GM18867 (cell line): ENCODE measurements around the gene RBP5.

Source experiments
- ATAC-seq: cut with Tn5 transposase; IDR thresholded peaks from one replicate; pipeline ENCODE4 v1.9.1; 2021; ENCODE audit warnings: mild to moderate bottlenecking, moderate library complexity; ENCODE audit not compliant: unreplicated experiment

The RBP5 gene

DNA sequence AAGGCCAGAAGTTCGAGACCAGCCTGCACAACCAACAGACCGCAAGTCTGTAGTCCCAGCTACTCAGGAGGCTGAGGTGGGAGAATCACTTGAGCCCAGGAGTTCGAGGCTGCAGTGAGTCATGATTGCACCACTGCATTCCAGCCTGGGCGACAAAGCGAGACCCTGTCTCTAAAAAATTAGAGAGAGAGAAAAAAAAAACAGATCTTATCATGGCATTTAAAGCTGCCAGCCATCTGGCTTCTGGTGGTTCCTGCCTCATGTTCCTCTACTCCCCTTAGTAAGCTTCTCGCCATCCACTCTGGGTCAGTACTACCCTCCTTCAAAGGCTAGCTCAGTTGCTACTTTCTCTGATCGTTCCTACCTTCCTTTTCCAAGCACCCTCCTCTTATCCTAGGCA is 17.5 kb upstream of the RBP5 start:
- no peak for ATAC-seq

DNA sequence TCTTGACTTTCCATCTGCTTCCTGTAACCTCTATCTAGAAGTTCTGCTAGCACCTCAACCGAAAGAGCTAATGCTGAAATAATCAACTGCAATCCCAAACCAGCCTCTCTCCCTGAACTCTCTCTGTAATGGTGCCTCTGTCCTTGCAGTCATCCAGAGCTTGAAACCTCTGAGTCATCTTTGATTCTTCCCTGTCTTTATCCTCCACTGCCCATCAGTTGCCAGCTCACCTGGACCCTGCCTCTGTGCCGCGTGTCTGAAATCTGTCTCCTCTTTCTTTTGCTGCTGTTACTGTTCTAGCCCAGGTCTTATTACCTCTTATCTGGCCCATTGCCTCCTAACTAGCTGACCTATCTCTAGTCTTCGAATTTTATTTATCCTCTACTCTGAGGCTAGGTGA is 17.0 kb upstream of the RBP5 start:
- ATAC-seq = no peak

GRCh38 chr12:7144414-7145120 is 15.9 kb upstream of the RBP5 start:
- ATAC-seq = no peak

DNA sequence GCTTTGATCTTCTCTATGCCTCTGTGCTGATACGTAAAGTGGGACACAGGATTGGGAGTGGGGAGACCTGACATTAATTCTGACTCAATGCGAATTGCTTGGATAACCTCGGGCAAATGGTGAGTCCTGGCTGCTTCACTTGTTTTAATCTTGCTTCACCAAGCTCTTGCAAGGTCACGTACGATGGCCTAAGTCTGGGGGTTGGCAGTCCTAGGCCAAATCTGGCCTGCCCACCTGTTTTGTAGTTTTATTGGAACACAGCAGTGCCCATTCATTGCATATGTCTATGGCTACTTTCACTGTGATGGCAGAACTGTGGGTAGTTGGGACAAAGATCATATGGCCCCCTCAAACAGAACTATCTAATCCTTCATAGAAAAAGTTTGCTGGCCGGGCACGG is 14.9 kb upstream of the RBP5 start:
- no peak for ATAC-seq

- ATAC-seq = no peak
Observed at GRCh38 chr12:7142809-7143465, 14.2 kb upstream of the RBP5 start.

DNA sequence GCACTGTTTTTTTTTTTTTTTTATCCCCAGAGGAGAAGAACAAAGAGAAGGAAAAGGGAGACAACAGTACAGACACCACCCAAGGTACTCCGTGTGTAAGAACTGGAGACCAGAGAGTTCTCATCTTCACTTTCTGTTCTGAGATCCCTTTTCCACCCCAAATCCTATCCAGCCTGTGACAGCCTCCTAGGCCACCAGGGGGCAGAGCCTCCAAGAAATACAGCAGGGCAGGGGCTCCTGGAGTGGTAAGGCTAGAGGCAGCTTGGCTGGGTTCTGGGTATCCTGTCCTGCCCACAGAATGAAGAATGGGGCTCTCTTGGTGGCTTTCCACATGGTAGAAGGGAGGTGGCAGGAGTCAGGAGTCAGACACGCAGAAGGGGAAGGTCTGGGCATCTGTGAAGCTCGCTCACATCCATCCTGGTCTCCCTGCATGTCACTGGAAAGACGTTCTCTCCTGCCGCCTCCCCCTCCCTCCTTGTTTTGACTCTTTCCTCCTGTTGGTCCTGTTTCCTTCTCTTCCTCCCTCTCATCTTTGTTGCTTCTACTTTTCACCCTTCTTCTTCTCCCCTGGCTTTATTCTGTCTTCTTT is 13.5 kb upstream of the RBP5 start:
- ATAC-seq = no peak

DNA sequence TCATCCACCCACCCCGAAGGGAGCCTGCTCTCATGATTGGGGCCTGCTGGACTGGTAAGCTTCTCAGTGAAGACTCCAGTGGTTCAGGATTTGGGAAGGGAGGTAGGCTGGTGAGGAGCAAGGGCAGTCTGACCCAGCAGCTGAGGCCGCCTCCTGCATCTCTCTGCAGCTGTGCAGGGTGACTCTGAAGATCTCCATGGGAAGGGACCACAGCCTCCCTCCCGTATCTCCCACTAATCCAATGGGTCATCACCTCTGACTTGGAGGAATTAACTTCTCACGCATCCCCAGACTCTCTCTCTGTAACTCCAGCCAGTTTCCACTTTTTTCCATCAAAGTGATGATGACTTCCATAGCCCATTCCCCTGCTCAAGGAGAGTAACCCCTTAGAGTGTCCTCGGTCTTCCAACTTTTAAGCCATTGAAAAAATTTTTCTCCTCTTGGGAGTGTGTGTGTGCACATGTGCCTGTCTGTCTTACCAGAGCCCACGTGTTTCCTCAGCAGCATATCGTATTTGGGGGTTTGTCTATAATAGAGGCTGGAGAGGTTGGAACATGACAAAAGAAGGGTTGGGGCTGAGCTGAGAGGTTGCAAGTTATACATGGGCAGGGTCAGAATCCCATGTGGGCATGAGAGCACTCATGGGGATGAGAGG is 12.8 kb upstream of the RBP5 start:
- ATAC-seq = no peak

DNA sequence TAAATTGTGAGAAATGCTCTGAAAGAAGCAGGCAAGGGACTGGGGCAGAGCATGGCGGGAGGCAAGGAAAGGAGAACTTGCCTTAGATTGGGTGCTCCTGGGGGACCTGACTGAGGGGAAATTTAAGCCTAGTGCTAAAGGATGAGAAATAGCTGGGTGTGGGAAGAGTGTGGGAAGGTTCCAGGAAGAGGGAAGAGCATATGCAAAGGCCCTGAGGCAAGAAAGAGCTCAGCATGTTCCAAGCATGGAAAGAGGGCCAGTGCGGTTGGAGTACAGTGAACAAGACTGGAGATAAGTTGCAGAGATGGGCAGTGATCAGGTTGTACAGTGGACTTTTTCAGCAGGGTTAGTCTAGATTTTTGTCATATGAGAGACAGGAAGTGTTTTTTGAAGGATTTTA is 10.5 kb upstream of the RBP5 start:
- no peak for ATAC-seq

DNA sequence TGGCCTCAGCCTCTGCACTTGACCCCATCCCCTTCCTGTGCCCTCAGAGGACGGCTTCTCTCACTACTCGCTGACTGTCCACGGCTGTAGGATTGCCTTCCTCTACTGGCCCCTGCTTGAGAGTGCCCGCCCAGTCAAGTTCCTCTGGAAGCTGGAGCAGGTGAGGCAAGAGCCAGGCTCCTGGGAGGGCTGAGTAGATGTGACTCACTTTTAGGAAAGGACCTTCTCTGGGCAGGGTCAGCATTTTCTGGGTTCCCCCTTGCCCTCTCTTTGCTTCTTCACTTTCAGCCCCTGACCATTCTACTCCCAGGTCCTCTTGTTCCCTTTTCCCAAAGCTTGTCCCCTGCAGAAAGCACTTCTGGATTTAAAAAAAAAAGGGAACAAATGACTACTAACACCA is 9.2 kb upstream of the RBP5 start:
- ATAC-seq = no peak

- no peak for ATAC-seq
Observed at GRCh38 chr12:7136676-7137075, 8.0 kb upstream of the RBP5 start.

GRCh38 chr12:7136071-7136470 is 7.4 kb upstream of the RBP5 start:
- ATAC-seq = no peak

DNA sequence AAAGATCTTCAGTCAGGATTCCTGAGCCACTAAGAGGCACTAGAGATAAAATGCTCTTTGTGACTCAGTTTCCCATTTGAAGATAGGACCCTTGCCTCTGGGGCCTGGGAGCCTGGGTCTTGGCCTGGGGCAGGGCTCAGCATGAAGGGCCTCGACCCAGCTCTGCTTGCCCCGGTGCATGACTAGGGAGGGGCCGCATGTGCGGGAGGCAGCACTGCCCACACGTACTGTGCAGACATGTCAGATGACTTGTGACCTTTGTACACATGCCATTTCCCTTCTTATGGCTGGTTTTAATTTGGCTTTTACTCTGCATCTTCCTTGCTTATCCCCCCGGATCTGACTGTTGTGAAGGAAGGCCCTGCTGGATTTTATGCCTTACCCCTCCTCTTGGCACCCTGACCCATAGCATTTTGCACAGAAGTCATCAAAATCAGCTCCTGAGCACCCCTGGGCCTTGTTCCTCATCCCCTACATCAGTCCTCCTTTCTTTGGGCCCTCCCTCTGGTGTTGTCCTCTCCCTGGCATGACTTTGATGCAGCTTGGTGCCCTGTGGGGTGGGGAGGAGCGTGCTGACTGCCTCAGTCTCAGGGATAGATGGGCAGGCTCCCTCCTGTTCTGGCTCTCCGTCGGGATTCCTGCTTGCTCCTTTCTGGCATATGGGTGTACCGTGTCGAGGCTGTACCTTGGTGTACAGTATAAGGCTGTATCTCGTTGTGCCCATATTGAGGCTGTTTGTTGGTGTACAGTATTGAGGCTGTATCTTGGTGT is 5.9 kb upstream of the RBP5 start:
- ATAC-seq = no peak

DNA sequence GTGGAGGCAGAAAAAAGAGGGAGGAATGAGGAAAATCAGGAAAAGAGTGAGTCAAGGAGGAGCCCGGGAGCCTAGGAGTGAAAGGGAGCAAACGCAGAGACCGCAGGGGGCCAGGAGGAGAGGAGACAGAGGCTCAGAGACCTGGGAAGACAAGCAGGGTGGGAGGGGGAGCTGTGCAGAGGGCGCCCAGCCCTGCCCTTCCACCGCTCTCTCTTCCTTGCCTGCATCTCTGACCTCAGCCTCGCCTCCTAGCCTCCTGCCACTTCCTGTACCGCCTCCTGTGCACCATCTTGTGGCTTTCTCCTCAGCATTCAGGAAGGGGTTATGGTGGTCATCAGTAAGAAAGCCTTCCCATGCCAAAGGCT is 2.8 kb upstream of the RBP5 start:
- no peak for ATAC-seq

GRCh38 chr12:7130701-7131501 is 2.2 kb upstream of the RBP5 start:
- ATAC-seq = peak; percentile 59

DNA sequence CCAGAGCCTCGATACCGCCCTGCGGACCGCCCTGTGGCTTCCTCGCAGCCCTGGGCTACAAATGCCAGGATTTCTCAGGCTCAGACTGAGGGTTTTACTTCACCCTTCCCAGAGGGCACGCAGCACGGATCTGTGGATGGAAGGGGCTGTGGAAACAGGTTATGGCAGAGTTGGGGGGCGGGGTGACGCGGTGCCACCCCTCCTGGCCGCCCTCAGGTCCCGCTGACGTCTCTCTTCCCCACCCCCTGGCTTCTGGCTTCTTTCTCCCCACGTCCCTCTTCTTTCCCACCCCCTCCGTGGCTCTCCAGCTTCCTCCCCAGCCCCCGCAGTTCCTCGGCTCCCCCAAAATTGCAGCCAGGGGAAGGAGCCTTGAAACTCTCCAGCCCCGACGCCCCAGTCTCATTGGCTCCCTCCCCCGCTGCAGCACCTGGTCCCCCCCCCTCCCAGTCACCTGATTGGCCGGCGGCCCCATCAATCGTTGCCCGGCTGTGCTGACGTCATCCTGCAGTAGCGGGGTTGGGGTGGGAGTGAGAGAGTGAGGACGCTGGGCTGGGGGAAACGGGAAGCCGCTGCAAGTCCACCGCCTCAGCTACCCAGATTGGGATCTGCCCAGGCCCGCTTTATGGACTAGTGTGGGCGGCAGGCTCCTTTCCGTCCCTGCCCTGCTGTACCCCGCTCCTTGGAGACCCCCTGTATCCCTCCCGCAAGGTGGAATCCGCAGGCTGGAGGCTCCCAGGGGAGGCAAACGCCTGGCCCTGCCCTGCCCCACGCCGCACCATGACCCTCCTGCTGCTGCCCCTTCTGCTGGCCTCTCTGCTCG is 1.4 kb upstream of the RBP5 start, which contains the start of gene CLSTN3:
CLSTN3 (plus strand) TSS at position 500 of the 820 bp plus-strand sequence; CDS start at position 778, 278 bp downstream.
- ATAC-seq = peak; percentile 71

DNA sequence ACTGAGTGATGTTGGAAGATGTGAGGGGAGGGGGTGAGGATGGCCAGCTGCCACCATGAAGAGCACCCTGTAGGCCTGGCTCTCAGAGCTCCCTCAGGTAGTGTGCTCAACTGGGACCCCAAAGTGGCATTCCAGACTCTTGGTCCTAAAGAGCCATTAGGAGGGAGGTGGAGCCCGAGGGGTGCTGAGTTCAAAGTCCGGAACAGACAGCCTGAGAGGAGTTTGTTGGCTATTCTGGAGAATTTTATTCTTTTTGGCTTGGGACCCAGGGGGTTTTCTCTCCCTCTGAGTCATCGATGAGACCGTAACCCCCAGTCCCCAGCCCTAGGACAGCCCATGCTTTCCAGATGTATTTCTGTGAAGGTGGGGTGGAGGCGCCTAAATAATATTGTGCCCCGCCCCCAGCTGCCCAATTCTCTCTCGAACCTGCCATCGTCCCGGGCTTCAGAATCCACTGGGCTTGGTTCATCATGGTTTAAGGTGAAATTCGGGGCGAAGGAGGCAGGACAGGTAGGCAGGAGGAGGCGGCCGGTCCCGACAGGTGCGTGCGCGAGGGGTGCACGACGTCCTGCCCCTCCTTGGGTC is 690 bp upstream of the RBP5 start:
- peak; percentile 15 for ATAC-seq

- ATAC-seq = no peak
Observed at GRCh38 chr12:7127916-7128626, 618 bp downstream of the RBP5 start.

DNA sequence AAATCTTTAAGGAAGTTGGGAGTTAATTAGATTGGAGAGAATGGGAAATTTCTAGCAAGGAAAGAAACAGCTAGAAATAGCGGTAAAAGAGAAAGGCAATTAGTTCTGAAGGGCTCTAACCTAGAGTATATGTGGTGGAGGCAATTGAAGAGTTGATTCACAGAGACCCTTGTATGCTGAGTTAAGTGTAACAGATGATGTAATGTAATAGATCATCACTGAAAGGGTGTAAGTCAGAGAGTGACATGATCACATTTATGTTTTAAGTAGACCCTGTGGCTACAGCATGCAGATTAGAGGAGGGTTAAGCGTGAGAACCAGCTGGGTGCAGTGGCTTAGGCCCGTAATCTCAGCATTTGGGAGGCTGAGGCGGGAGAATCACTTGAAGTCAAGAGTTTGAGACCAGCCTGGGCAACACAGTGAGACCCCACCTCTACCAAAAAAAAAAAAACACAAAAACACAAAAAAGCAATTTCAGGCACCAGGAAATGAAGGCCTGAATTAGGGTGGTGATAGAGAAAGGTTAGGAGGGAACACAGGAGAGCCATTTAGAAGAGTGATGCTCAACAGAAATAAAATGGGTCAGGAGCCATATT is 3.0 kb downstream of the RBP5 start:
- ATAC-seq = no peak
